ENCODE measurements around the gene VCAM1. TPM values are rescaled to one million over a fixed set of nuclear protein-coding genes. Genes with fewer than 3 reads are reported as not detected.
A peak's percentile ranks its signal among the peaks of the same experiment; 100 is the strongest.
"Not testable (repeated sequence)": the region's sequence is repeated elsewhere in the genome, so short reads cannot be mapped to it uniquely, and the experiment has no call there.

Gene VCAM1
- polyA plus RNA-seq (2013, experiment 1 of 2; ENCODE audit: insufficient read length) = 33.3 TPM
- 31.5 TPM for polyA plus RNA-seq (2013, experiment 2 of 2; ENCODE audit: insufficient read length)

GRCh38 chr1:100719490-100719889, at the start of gene VCAM1:
TSS of gene VCAM1 (plus strand) at chr1:100719742. CDS start at chr1:100719861, 119 bp downstream.
- DNase-seq = peak; percentile 57

- DNase-seq = no peak
These were observed 49.5 kb upstream of the VCAM1 start for GRCh38 chr1:100670083-100670482.

- DNase-seq = peak; percentile 43
These were observed 47.9 kb upstream of the VCAM1 start for GRCh38 chr1:100671601-100672000.

- no peak for DNase-seq
These were observed 35.8 kb upstream of the VCAM1 start for GRCh38 chr1:100683448-100684349.

GRCh38 chr1:100699744-100700143, 19.8 kb upstream of the VCAM1 start:
- peak; percentile 38 for DNase-seq

- DNase-seq = peak; percentile 47
These were observed 19.0 kb upstream of the VCAM1 start for GRCh38 chr1:100700586-100700985.

- no peak for DNase-seq
These were observed 16.5 kb upstream of the VCAM1 start for GRCh38 chr1:100703052-100703451.

GRCh38 chr1:100703716-100704115, 15.8 kb upstream of the VCAM1 start:
- DNase-seq = peak; percentile 62

- DNase-seq = no peak
These were observed 15.1 kb upstream of the VCAM1 start for GRCh38 chr1:100704473-100704872.

- DNase-seq = no peak
These were observed 13.2 kb upstream of the VCAM1 start for GRCh38 chr1:100706296-100706695.

- no peak for DNase-seq
These were observed 12.7 kb upstream of the VCAM1 start for GRCh38 chr1:100706856-100707255.

- peak; percentile 41 for DNase-seq
These were observed 11.0 kb upstream of the VCAM1 start for GRCh38 chr1:100708476-100709062.

- peak; percentile 36 for DNase-seq
These were observed 8.4 kb upstream of the VCAM1 start for GRCh38 chr1:100710906-100711682.

- not testable (repeated sequence) for DNase-seq
These were observed 6.5 kb upstream of the VCAM1 start for GRCh38 chr1:100713027-100713426.

- DNase-seq = no peak
These were observed 5.9 kb upstream of the VCAM1 start for GRCh38 chr1:100713626-100714025.

- DNase-seq = no peak
These were observed 4.9 kb upstream of the VCAM1 start for GRCh38 chr1:100714599-100714998.

- no peak for DNase-seq
These were observed 2.3 kb upstream of the VCAM1 start for GRCh38 chr1:100717218-100717617.

- DNase-seq = no peak
These were observed 961 bp upstream of the VCAM1 start for GRCh38 chr1:100718581-100718980.

- no peak for DNase-seq
These were observed 559 bp downstream of the VCAM1 start for GRCh38 chr1:100720101-100720500.

GRCh38 chr1:100720751-100721150, 1.2 kb downstream of the VCAM1 start:
- no peak for DNase-seq

GRCh38 chr1:100721526-100722207, 2.1 kb downstream of the VCAM1 start:
- DNase-seq = peak; percentile 99

- peak; percentile 74 for DNase-seq
These were observed 2.7 kb downstream of the VCAM1 start for GRCh38 chr1:100722221-100722620.

Measured in fibroblast of skin of abdomen (primary cell).